HG03135 (cell line): Measurements from ENCODE around the gene POLD2.

ENCODE experiments used
- ATAC-seq: cut with Tn5 transposase; IDR thresholded peaks from one replicate; pipeline ENCODE4 v1.9.1; 2021; ENCODE audit warnings: mild to moderate bottlenecking, moderate library complexity; ENCODE audit not compliant: unreplicated experiment

Gene POLD2

GRCh38 chr7:44114586-44115310, 8.6 kb downstream of the POLD2 start:
- ATAC-seq: no peak

- ATAC-seq: no peak
Measured at GRCh38 chr7:44113764-44114354, 9.5 kb downstream of the POLD2 start.

GRCh38 chr7:44112997-44113763, 10.2 kb downstream of the POLD2 start:
- no peak for ATAC-seq

- ATAC-seq: no peak
Measured at GRCh38 chr7:44112231-44112996, 10.9 kb downstream of the POLD2 start.

GRCh38 chr7:44111761-44112160, 11.6 kb downstream of the POLD2 start:
- ATAC-seq: no peak

GRCh38 chr7:44110719-44111635, 12.4 kb downstream of the POLD2 start:
- no peak for ATAC-seq

GRCh38 chr7:44109991-44110390, 13.4 kb downstream of the POLD2 start:
- no peak for ATAC-seq

- ATAC-seq: no peak
Measured at GRCh38 chr7:44108768-44109750, 14.3 kb downstream of the POLD2 start.

- ATAC-seq: no peak
Measured at GRCh38 chr7:44107961-44108767, 15.2 kb downstream of the POLD2 start.

GRCh38 chr7:44107116-44107960, 16.0 kb downstream of the POLD2 start:
- ATAC-seq: no peak

GRCh38 chr7:44106311-44107065, 16.9 kb downstream of the POLD2 start:
- no peak for ATAC-seq

GRCh38 chr7:44105832-44106231, 17.5 kb downstream of the POLD2 start:
- ATAC-seq: no peak

- ATAC-seq: no peak
Measured at GRCh38 chr7:44104860-44105771, 18.2 kb downstream of the POLD2 start.

- ATAC-seq: no peak
Measured at GRCh38 chr7:44103923-44104859, 19.2 kb downstream of the POLD2 start, which contains the start of gene AEBP1. TSS of gene AEBP1 (plus strand) at chr7:44104345. CDS start at chr7:44104666, 321 bp downstream.
